ENCODE measurements around the gene GIPC3.
"Not testable (repeated sequence)": the region's sequence is repeated elsewhere in the genome, so short reads cannot be mapped to it uniquely, and the experiment has no call there.

GIPC3 gene

GRCh38 chr19:3621689-3622088 is 36.4 kb downstream of the GIPC3 start:
- Mint-ChIP-seq H3K4me1 (ENCODE audit: low read depth) (peaks cover 30% of the 10 kb centered on the region), H3K36me3 (ENCODE audit: low read depth) (peaks cover 69% of the 10 kb centered on the region), H3K9me3 (no peaks in the 10 kb centered on the region), H3K4me3 (no peak overlapping the region), H3K27ac (no peak overlapping the region), H3K27me3 (no peaks in the 10 kb centered on the region)
- no peak for DNase-seq

DNA sequence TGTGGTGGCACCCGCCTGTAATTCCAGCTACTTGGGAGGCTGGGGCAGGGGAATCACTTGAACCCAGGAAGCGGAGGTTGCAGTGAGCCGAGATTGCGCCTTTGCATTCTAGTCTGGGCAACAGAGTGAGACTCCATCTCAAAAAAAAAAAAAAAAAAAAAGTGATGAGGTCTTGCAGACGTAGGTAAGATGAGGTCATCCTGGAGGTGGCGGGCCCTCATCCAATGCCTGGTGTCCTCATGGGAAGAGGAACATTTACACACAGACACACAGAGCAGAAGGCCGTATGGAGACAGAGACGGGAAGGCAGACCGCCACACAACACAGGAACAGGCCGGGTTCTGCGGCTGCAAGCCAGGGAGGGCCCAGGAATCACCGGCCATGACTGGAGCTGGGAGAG is 36.9 kb downstream of the GIPC3 start:
- peaks cover 34% of the 10 kb centered on the region for H3K4me1 Mint-ChIP-seq (ENCODE audit: low read depth)
- no peak for DNase-seq
- no peaks in the 10 kb centered on the region for H3K27me3 Mint-ChIP-seq
- H3K4me3 Mint-ChIP-seq: no peak overlapping the region
- H3K36me3 Mint-ChIP-seq (ENCODE audit: low read depth): peaks cover 64% of the 10 kb centered on the region
- no peaks in the 10 kb centered on the region for H3K9me3 Mint-ChIP-seq
- no peak overlapping the region for H3K27ac Mint-ChIP-seq

DNA sequence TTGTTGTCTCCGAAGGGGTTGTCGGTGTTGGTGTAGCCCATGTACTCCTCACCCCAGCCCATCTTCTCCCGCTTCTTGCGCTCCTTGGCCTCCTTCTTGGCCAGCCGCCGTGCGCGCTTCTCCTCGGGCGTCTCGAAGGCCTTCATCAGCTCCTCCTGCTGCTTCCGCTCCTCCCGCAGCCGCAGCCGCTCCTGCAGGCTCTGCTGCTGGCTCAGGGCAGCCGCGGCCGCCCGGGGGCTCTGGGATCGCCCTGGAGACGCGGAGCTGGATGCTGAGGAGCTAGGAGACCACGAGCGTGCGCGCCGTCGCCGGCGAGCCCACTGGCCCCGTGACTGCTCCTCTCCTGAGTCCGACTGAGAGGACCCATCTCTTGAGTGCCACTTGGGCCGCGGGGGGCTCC is 38.4 kb downstream of the GIPC3 start:
- Mint-ChIP-seq H3K9me3 (no peaks in the 10 kb centered on the region), H3K4me3 (no peak overlapping the region), H3K36me3 (ENCODE audit: low read depth) (peaks cover 52% of the 10 kb centered on the region), H3K27ac (peak overlapping the region; percentile 81), H3K27me3 (no peaks in the 10 kb centered on the region), H3K4me1 (ENCODE audit: low read depth) (peaks cover 28% of the 10 kb centered on the region)
- DNase-seq: no peak

- Mint-ChIP-seq H3K27me3 (no peaks in the 10 kb centered on the region), H3K4me3 (peak overlapping the region; percentile 90), H3K4me1 (ENCODE audit: low read depth) (peaks cover 28% of the 10 kb centered on the region), H3K9me3 (no peaks in the 10 kb centered on the region), H3K36me3 (ENCODE audit: low read depth) (peaks cover 39% of the 10 kb centered on the region), H3K27ac (peak overlapping the region; percentile 99)
- DNase-seq: no peak
These were observed 40.8 kb downstream of the GIPC3 start for GRCh38 chr19:3625996-3626472.

DNA sequence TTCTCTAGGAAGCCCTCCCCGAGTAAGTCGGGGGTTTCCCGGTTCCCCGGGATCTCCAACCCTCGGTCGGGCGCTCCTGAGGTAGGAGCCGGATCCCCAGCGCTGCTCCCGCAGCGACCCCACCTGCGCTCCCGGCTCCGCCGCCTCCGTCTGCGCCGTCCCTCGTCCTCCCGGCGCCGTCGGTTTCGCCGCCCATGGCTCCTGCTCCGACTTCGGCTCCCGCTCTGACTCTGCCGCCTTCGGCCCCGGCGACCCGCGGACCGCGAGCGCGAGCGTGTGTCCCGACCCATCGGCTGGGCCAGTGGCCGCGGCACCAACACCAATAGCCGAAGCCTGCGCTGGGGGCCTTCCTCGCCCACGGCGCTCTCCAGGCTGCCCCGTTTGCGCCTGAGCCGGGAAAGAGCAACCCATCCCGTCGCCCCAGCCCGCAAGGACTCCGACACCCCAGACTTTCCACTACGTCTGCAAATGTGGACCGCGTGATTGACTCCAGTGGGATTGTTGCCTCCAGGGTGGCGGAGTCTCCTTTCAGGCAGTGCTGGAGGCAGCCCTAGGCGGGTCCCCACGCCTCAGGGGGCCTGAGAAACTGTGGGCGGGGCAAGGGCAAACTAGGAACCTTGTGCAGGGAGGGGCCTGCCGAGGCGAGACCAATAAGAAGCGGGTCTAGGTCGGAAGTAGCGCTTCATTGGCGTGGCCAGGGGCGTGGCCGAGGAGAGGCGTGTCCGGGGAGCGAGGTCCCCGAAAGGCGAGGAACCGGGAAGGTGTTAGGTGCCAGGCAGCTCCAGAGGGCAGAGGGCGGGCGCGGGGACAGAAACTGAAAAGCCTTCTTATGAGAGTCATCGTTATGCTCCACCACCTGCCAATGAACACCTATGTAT is 41.4 kb downstream of the GIPC3 start, which contains the start of gene CACTIN:
Gene CACTIN, minus strand, starts transcription at position 318 of the 878 bp plus-strand sequence. Its CDS starts 28 bp downstream, at position 290.
- H3K4me1 Mint-ChIP-seq (ENCODE audit: low read depth): peaks cover 28% of the 10 kb centered on the region
- H3K4me3 Mint-ChIP-seq: peak within 1 kb of the TSS; percentile 90
- H3K27ac Mint-ChIP-seq: peak within 1 kb of the TSS; percentile 99
- H3K36me3 Mint-ChIP-seq (ENCODE audit: low read depth): peaks cover 34% of the 10 kb centered on the region
- H3K9me3 Mint-ChIP-seq: no peaks in the 10 kb centered on the region
- DNase-seq: peak; percentile 99
- H3K27me3 Mint-ChIP-seq: no peaks in the 10 kb centered on the region

DNA sequence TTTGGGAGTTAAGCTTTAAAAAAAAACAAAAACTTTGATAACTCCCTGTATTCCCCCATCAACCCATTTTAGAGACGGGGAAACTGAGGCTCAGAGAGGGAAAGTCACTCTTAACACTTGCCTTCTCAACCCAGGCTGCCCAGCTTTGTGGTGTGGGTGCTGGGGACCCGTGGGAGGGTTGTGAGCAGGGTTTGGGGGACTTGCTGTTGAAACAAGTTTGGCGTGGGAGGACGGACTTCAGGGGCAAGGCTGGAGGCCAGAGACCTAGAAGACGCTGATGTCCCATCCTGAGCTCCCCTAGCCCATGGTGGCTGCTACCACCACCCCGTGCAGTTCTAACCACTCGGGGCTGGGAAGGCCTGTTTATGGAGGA is 42.1 kb downstream of the GIPC3 start:
- Mint-ChIP-seq H3K4me1 (ENCODE audit: low read depth) (peaks cover 28% of the 10 kb centered on the region), H3K4me3 (peak overlapping the region; percentile 90), H3K27ac (peak overlapping the region; percentile 99), H3K9me3 (no peaks in the 10 kb centered on the region), H3K36me3 (ENCODE audit: low read depth) (peaks cover 33% of the 10 kb centered on the region), H3K27me3 (no peaks in the 10 kb centered on the region)
- DNase-seq: no peak

DNA sequence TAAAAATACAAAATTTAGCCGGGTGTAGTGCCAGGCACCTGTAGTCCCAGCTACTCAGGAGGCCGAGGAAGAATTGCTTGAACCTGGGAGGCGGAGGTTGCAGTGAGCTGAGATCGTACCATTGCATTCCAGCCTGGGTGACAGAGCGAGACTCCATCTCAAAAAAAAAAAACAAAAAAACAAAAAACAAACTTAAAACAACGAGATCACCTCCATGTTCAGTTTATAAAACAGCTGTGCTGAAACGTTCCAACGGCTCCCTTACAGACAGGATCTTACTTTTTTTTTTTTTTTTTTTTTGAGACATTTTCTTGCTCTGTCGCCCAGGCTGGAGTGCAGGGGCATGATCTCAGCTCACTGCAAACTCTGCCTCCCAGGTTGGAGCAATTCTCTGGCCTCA is 43.5 kb downstream of the GIPC3 start:
- Mint-ChIP-seq H3K36me3 (ENCODE audit: low read depth) (peaks cover 27% of the 10 kb centered on the region), H3K27ac (peak overlapping the region; percentile 18), H3K4me1 (ENCODE audit: low read depth) (peaks cover 28% of the 10 kb centered on the region)
- not testable (repeated sequence) for DNase-seq, H3K4me3 Mint-ChIP-seq, H3K27me3 Mint-ChIP-seq, H3K9me3 Mint-ChIP-seq

DNA sequence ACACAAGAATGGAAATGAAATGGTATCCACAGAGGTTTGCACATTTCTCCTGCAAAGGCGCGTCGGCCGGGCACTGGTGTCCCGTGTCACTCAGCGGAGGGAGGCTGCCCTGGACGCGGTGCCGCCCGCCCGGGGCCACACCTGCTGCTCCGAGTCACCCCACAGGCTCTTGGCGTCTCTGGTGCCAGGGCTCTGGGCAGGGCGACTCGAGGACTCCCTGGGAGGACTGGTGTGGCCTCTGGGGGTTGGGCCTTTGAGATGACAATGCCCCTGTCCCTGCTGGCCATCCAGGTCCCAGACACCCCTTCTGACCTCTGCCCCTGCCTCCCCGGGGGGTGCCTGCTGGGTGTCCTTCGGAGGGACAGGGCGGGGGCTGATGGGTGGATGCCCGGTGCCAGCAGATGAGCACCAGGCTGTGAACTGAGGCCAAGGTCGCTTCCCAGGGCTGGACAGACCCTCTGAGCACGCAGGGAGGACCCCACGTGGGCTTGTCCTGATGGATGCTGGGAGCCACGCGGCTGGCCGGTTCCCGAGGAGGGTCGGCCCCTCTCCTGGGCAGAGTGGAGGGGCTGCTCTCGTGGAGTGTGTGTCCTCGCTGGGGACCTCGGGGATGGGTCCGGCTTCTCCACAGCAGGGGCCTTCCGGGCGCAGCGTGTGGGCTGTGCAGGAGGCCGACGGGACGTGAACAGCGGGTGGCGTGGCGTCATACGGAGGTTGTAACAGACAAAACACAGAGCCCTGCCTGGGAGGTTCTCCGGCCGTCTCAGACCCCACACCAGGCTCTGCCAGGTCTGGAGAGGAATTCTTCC is 46.0 kb downstream of the GIPC3 start:
- Mint-ChIP-seq H3K4me1 (ENCODE audit: low read depth) (peaks cover 8% of the 10 kb centered on the region), H3K9me3 (no peaks in the 10 kb centered on the region), H3K27ac (no peak overlapping the region), H3K36me3 (ENCODE audit: low read depth) (peaks cover 18% of the 10 kb centered on the region), H3K27me3 (no peaks in the 10 kb centered on the region), H3K4me3 (no peak overlapping the region)
- no peak for DNase-seq

DNA sequence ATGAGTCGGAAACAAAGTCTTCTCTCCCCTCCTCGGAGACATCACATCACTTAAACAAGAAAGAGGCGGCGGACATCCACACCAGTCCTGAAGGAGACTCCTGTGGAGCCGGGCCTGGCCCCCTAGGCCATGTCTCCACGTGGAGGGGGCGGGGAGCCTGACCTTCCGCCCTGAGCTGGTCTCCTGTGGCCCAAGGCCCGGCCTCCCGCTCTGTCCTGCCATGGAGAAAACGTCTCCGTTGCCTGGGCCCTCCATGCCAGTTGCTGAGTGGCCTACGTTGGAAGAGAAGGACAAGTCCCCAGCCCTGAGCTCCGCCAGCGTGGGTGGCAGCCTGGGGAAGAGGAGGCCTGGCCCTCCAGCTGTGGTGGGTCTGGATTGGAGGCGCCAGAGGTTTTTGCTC is 46.8 kb downstream of the GIPC3 start:
- H3K4me3 Mint-ChIP-seq: no peak overlapping the region
- no peaks in the 10 kb centered on the region for H3K27me3 Mint-ChIP-seq
- H3K27ac Mint-ChIP-seq: no peak overlapping the region
- H3K36me3 Mint-ChIP-seq (ENCODE audit: low read depth): peaks cover 16% of the 10 kb centered on the region
- peaks cover 4% of the 10 kb centered on the region for H3K4me1 Mint-ChIP-seq (ENCODE audit: low read depth)
- H3K9me3 Mint-ChIP-seq: no peaks in the 10 kb centered on the region
- no peak for DNase-seq

DNA sequence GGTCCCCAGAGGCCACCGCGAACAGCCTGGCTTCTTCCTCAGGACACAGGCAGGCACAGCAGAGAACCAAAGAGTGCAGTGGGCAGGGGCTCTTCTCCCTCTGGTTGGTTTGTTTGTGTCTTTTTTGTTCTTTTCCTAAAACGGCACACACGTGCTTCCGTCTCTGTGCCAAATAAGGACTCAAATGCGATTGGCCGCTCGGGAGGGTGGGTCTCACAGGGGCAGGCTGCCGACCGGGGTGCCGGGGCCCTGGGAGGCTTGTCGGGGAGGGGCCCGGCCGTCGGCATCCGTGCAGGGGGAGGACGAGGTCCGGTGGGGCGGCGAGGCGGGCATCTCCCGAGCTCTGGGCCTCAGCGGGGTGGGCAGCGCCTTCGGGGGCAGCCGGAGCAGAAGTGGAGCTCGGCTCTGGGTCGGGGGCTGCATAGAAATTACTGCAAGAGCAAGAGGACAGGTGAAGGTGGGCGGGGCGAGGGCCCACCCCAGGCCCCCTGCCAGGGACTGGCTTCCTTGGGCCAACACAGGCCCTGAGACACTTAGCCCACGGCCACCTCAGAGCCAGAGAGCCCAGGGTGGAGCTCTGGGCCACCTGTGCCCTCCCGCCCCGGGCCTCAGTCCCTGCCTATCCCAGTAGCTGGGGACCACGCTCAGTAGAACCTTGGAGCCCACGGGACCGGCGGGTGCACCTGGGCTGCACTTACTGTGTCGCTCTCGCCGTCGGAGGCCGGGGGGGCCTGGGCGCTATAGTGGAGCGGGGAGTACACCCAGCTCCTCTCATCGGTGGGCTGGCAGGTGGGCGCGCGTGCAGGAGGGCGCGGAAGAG is 47.7 kb downstream of the GIPC3 start:
- Mint-ChIP-seq H3K36me3 (ENCODE audit: low read depth) (peaks cover 16% of the 10 kb centered on the region), H3K4me1 (ENCODE audit: low read depth) (no peaks in the 10 kb centered on the region), H3K9me3 (no peaks in the 10 kb centered on the region), H3K27ac (no peak overlapping the region), H3K4me3 (no peak overlapping the region), H3K27me3 (no peaks in the 10 kb centered on the region)
- DNase-seq: no peak

GRCh38 chr19:3633559-3633988 is 48.3 kb downstream of the GIPC3 start:
- no peaks in the 10 kb centered on the region for H3K4me1 Mint-ChIP-seq (ENCODE audit: low read depth)
- DNase-seq: no peak
- no peak overlapping the region for H3K4me3 Mint-ChIP-seq
- peaks cover 18% of the 10 kb centered on the region for H3K36me3 Mint-ChIP-seq (ENCODE audit: low read depth)
- no peak overlapping the region for H3K27ac Mint-ChIP-seq
- no peaks in the 10 kb centered on the region for H3K9me3 Mint-ChIP-seq
- H3K27me3 Mint-ChIP-seq: no peaks in the 10 kb centered on the region

GRCh38 chr19:3634496-3635045 is 49.3 kb downstream of the GIPC3 start:
- Mint-ChIP-seq H3K27me3 (no peaks in the 10 kb centered on the region), H3K27ac (no peak overlapping the region), H3K4me3 (no peak overlapping the region), H3K4me1 (ENCODE audit: low read depth) (no peaks in the 10 kb centered on the region), H3K36me3 (ENCODE audit: low read depth) (peaks cover 26% of the 10 kb centered on the region), H3K9me3 (no peaks in the 10 kb centered on the region)
- DNase-seq: no peak

DNA sequence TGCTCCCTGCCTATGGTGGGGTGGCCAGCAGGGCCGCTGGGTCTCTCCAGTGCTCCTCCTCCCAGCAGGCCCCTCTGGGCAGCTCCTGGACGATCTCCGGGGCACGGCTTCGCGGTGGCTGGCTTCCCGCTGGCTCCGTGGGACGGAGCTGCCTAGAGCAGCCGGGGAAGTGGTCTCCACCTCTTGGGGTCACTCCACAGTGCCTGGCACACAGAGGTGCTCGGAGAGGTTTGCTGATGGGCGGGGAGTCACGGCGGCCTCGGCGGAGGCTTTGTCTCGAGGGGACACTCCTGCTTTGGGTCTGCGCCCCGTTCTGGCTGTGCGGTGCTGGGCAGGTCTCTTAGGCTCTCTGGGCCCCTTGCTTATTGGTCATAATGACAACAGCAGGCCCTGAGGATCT is 51.2 kb downstream of the GIPC3 start:
- no peaks in the 10 kb centered on the region for H3K4me1 Mint-ChIP-seq (ENCODE audit: low read depth)
- no peaks in the 10 kb centered on the region for H3K9me3 Mint-ChIP-seq
- H3K36me3 Mint-ChIP-seq (ENCODE audit: low read depth): peaks cover 29% of the 10 kb centered on the region
- no peak overlapping the region for H3K4me3 Mint-ChIP-seq
- no peak overlapping the region for H3K27ac Mint-ChIP-seq
- DNase-seq: no peak
- H3K27me3 Mint-ChIP-seq: no peaks in the 10 kb centered on the region

DNA sequence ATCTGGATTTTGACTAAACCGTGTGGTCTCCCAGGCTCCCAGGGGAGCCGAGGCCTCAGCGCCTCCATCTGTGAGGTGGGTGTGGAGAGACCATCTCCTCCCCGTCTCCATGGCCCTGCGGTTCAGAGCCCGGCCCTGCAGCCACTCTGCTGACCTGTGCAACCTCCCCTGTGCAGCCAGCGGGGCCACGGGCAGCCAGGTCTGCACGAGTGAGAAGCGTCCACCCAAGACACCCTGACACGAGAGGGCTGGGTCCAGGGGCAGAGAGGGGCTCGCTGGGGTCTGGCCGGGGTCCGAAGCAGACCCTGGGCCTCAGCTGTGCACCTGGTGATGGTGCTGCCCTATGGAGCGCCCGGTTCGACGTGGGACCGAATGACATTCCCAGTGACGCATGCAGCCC is 51.7 kb downstream of the GIPC3 start:
- H3K9me3 Mint-ChIP-seq: no peaks in the 10 kb centered on the region
- H3K27ac Mint-ChIP-seq: no peak overlapping the region

More for the DNA sequence above, 51.7 kb downstream of the GIPC3 start:
- no peaks in the 10 kb centered on the region for H3K27me3 Mint-ChIP-seq
- H3K4me1 Mint-ChIP-seq (ENCODE audit: low read depth): no peaks in the 10 kb centered on the region
- H3K4me3 Mint-ChIP-seq: no peak overlapping the region
- peaks cover 30% of the 10 kb centered on the region for H3K36me3 Mint-ChIP-seq (ENCODE audit: low read depth)
- DNase-seq: no peak

All from activated T-cell treated with anti-CD3 and anti-CD28 coated beads, Interleukin-2, amount 50 U/mL, for 24 hours (primary cell).